Stimulated activated CD8-positive, alpha-beta memory T cell treated with anti-CD3 and anti-CD28 coated beads, Interleukin-15, amount 100 ng/mL, for 1 hour (primary cell): Measurements from ENCODE around the gene PSMB1.
A peak's percentile ranks its signal among the peaks of the same experiment; 100 is the strongest.
"Not testable (repeated sequence)": the region's sequence is repeated elsewhere in the genome, so short reads cannot be mapped to it uniquely, and the experiment has no call there.

Experiments
- DNase-seq: peaks from one replicate; pipeline ENCODE4 v3.0.0-alpha.2; 2020; ENCODE audit warnings: low read depth

The PSMB1 gene

DNA sequence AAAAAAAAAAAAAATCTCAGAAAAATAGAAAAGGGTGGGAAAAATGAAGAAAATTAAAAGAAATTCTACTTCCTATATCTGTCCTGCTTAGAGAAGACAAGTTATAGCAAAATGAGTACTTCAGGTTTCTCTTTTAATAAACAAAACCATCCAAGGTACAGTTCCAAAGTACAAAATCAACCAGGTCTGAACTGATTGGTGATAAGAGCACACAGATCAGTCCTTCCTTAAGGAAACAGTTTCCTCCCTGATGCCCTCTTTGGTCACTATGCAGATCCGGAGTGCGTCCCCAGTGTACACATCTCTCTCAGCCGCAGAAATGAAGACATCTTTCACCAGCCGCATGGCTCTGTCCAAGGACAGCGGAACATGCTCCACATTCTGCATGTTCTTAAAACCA is 18.1 kb downstream of the PSMB1 start:
- DNase-seq, result no peak

DNA sequence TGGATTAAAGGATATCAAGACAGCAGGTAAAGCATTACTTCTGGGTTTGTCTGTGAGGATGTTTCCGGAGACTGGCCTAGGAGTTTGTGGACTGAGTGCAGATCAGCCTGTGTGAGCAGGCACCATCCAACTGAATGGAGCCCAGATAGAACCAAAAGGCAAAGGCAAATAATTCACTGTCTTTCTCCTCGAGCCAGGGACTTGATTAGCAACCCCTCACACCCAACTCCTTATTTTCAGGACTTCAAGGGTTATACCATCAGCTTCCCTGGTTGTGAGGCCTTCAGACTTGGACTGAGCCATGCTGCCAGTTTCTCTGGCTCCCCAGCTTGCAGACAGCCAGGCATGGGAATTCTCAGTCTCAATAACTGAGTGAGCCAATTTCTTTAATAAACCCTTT is 19.3 kb downstream of the PSMB1 start:
- no peak for DNase-seq

DNA sequence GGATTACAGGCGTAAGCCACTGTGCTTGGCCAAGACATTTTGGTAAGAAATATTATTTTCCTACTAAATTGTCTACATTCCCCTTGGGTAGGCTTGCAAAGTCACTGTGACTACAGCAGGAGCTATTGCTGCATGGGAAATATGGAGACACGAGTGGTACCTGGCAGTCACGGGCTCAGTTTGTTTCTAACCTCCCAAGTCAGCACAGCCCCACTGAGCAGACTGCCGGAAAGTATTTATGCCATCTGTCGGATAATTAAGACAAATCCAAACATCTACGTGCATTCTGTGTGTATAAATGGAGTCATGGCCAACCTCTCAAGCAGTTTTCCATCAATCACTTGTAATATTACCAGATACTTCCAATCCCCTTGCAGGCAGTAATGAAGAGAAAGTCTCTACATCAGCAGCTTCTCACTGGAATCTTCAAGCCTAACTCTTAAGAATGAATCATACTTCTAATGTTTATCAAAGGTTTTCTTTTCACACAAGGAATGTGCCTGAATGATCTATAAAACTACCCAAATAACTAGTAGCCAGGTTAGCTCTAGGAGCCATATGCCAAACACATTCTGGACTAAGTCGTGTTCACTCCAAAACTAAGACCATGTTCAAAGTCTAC is 20.1 kb downstream of the PSMB1 start:
- no peak for DNase-seq

DNA sequence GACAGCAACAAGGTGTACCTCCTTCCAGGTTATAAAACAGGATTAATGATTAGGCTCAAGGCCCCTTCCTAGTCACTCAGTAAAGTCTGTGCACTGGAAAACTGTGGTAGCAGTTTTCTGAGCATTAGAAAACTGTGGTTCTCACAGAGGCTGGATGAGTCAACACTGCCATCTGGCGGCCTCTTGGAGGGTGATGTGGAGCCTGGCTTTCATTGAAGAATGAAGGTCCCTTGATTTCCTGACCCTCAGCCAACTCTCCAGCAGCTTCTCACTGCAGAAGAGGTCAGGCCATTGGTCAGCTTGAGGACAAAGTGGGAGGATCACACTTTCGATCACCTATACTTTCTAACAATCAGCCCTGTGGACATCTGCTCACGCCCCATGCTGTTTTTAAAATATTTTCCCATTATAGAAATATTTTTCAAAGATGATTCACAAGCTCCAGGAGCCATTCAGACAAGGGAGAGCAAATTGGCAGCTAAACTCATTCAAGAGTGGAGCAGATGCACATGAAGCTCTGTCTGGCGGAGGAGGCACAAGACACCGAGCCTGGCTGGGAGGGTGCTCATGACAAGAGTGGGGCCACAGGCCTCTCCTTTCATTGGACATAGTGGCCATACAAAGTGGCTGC is 23.2 kb downstream of the PSMB1 start:
- DNase-seq, result peak; percentile 44

DNA sequence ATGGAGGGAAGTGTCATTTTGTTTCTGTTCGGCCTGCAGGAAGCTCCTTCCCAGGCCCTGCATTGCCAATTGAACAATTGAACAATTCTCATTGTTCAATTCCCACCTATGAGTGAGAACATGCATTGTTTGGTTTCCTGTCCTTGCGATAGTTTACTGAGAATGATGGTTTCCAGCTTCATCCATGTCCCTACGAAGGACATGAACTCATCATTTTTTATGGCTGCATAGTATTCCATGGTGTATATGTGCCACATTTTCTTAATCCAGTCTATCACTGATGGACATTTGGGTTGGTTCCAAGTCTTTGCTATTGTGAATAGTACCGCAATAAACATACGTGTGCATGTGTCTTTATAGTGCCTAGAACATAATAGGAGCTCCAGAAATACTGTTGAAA is 25.1 kb downstream of the PSMB1 start:
- not testable (repeated sequence) for DNase-seq

DNA sequence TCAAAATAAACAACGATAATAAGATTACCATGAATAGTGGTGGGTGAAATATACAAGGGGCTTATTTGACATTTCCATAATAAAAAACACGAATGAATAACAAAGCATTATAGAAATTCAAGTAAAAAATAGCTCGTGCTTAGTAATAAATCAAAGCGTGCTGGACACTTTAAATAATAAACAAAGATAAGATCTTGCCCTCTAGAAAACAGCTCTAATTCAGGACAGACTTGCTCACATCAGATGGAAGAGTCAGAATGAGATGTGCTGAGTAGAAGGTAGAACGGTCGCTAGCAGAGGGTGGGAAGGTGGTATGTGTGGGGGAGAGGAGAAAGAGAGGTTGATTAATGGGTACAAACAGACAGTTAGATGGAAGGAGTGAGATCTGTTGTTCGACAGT is 27.3 kb downstream of the PSMB1 start:
- DNase-seq, result no peak

DNA sequence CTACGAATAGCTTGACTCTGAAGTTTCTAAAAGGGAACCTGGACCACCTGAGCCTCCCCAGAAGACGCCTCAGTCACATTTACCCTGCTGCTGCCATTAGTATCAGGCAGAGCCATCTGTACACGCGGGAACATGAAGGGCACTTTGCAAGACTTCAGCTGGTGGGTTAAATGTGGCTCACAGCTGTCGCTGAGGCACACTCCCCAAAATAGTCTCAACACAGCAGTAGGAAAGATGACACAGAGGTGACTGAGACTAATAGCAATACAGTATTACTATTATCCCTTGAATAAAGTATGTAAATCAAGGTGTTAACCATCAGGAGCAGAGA is 29.0 kb downstream of the PSMB1 start:
- DNase-seq, result no peak

DNA sequence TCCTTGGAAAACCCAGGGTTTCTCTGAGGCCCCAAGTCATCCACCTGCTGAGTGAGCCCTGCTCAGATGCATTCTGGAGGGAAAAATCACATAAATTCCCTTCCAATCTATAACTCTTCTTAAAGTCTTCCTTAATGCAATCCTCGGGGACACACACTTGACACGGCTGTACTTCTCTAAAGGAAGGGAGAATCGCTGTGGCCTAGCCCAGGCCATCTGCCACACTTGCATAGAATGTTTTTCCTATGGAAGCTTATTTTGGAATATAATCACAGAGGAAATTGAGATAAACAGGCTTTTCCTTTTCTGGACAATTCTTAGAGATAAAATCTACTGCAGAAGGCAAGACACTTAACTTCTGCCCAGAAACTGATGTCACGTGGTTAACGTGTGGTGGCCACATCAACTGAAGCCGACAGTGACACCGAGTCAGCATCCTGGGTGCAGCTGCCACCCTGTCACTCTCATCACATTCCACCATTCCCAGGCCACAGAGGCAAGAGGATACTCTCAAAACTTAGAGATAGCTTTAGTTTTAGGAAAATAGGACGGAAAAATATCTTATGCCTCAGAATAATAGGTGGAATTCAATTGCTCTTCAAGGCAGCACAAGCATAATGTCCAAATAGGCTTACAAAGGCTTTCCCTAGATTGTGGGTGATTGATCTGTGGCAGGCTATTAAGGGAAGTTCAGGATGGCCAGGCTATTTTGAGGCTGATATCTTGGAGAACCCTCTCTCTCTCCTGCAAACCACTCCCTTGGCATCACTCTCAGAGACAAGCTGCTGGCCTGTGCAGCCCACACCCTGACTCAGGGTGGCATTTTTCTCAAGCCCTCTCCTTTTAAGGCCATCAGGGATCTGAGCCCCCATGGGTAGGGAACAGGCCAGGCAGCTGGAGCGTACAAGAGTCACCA is 29.6 kb downstream of the PSMB1 start:
- no peak for DNase-seq

DNA sequence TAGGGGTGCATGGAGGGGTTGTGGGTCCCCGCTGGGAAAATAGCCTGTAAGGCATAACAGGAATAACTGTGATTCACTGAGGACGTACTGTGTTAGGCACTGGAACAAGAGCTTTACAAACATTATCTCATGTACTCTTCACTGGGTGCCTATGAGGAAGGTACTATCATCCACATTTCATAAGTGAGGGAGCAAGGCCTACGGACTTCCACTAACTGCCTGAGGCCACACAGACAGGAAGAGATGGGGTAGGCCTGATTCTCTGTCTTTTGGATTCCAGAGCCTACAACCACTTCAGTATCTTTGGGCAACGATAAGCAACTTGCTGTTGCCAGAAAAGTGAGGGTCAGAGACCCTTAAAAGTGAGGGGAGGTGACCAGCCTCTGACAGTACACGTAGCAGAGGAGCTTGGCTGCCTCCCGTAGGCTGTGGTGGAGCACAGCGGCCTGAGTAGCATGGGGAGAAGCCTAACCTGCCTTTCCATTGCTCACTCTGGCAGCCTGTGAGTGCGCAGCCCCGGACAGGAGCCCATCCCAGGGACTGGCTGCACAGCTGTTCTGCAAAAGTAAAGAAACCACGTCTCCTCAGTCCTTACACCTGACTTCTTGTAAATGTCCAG is 30.4 kb downstream of the PSMB1 start:
- no peak for DNase-seq

DNA sequence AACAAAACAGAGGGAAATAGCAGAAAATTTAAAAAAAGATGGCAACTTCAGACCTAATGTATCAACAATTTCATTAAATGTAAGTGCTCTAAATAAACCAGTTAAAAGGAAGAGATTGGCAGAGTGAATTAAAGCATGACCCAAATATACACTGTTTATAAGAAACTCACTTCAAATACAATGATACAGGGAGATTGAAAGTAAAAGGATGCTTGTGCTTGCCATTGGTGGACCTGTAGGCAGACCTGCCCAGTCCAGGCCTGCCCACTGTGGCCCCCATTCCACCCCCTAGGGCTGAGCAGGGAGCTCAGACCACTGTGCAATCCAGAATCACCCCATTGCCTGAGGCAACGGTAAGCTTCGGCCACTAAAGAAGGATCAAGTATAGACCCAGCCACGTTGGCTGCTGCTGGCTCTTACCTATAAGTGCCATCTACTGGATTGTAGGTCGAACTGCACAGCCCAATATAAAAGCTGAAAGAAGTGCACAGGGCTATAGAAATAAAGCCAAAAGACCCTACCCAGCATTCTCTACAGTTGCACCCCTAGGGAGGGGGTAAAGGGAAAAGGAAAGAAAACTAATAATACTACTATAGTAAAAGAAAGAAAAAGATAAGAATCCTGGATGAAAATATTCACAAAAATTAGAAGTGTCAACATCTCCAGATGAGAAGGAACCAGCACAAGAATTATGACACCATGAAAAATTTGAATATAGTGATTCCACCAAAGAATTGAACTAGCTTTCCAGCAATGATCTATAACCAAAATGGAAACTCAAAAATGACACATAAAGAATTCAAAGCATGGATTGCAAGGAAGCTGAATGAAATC is 36.1 kb downstream of the PSMB1 start:
- DNase-seq, result peak; percentile 6

DNA sequence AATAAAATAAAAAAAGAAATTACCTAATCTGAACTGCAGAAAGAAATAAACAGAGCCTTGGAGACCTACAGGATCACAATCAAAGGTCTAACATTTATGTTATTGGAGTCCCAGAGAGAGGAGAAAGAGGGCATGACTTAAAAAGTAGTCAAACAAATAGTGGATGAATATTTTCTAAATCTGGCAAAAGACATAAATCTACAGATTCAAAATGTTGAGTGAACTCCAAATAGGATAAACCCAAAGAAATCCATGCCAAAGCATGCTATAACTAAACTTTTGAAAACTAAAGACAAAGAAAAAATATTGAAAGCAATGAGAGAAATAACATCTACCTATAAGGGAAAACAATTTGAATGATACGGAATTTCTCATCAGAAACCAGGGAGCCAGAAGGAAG is 38.2 kb downstream of the PSMB1 start:
- DNase-seq, result no peak

DNA sequence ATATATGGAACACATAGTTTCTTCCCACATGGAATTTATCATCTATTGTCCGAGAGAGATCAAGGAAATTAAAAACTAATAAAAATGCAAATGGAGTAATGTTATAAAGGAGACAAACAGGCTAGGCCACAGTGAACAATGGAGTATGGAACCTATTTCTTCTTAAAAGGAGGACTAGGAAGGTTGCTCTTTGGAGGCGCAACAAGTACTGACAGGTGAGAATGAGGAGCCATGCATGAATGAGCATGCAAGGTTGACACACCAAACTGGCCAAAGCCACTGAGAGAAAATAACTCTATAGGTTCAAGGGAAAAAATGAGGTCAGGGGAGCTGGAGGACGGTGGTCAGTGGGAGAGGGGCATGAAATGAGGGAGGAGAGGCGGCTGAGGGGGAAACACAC is 40.9 kb downstream of the PSMB1 start:
- DNase-seq, result no peak

DNA sequence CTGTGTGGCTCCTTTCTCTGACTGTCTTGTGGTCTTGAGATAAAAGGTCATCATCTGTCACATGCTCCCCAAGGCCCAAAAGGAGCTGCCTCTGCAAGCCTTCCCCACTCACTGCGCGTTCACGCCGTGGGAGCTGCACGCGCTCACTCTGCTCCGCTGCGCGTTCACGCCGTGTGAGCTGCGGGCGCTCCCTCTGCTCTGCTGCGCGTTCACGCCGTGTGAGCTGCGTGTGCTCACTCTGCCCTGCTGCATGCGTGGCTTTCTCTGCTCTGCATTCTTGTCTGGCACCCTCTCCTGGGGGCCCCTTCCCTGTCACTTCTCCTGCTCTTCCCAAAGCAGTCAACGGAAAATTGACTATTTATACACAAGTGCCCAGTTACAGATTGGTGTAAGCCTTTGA is 42.5 kb downstream of the PSMB1 start:
- DNase-seq, result no peak

DNA sequence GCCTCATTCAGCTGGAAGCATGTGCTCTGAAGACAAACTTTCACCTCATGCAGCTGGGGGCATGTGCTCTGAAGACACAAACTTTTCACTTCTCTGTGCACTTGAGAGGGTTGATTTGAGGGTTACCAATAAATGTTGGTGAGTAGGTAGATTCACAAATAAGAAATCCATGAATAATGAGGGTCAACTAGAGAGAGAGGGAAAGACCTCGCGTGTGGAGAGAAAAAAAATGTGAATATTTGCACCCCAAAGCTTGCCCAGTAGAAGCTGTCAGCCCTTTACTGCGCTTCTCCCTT is 43.4 kb downstream of the PSMB1 start:
- no peak for DNase-seq

DNA sequence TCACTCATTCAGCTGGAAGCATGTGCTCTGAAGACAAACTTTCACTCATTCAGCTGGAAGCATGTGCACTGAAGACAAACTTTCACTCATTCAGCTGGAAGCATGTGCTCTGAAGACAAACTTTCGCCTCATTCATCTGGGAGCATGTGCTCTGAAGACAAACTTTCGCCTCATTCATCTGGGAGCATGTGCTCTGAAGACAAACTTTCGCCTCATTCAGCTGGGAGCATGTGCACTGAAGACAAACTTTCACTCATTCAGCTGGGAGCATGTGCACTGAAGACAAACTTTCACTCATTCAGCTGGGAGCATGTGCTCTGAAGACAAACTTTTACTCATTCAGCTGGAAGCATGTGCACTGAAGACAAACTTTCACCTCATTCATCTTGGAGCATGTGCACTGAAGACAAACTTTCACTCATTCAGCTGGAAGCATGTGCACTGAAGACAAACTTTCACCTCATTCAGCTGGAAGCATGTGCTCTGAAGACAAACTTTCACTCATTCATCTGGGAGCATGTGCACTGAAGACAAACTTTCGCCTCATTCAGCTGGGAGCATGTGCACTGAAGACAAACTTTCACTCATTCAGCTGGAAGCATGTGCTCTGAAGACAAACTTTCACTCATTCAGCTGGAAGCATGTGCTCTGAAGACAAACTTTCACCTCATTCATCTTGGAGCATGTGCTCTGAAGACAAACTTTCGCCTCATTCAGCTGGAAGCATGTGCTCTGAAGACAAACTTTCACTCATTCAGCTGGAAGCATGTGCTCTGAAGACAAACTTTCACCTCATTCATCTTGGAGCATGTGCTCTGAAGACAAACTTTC is 44.0 kb downstream of the PSMB1 start:
- DNase-seq, result not testable (repeated sequence)

DNA sequence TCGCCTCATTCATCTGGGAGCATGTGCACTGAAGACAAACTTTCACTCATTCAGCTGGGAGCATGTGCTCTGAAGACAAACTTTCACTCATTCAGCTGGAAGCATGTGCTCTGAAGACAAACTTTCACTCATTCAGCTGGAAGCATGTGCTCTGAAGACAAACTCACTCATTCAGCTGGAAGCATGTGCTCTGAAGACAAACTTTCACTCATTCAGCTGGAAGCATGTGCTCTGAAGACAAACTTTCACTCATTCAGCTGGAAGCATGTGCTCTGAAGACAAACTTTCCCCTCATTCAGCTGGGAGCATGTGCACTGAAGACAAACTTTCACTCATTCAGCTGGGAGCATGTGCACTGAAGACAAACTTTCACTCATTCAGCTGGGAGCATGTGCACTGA is 44.8 kb downstream of the PSMB1 start:
- not testable (repeated sequence) for DNase-seq

DNA sequence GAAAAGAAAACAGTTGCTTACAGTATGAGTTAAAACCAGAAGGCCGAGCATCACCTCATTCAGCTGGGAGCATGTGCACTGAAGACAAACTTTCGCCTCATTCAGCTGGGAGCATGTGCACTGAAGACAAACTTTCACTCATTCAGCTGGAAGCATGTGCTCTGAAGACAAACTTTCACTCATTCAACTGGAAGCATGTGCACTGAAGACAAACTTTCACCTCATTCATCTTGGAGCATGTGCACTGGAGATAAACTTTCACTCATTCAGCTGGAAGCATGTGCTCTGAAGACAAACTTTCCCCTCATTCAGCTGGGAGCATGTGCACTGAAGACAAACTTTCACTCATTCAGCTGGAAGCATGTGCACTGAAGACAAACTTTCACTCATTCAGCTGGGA is 45.4 kb downstream of the PSMB1 start:
- not testable (repeated sequence) for DNase-seq

DNA sequence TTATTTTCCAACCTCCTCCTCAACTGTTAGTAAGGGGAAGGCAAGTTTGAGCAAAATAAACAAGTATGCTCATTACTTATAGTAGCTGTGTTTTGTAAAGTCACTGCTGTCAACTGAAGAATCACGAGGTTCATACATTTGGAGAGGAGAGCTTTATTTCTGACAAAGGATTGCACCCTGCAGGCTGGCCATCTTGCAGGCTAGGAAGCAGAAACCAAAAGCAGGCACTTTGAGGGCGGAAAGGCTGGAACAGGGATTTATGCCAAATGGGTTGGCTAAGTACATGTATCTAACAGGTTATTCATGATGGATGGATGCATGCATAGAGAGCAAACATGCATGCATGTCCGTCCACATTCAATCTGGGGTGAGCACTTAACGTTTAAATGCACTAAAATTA is 46.7 kb downstream of the PSMB1 start:
- no peak for DNase-seq

DNA sequence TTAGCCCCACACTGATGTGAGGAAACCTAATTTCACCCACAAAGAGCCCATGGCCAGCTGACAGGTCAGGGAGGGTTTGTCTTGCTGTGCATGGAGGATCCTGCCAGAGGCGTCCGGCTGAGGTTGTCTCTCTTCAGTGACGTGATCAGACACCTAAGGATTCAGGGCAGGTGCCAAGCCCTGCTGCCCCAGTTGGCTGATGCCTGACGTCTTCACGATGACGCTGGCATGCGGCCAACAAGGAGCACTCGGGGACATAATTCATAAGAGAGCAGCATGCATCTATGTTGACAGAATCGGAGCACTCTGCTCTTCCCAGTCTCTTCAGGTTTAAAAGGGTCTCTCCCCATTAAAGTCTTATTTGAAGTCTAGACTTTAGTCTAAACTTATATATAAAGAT is 47.8 kb downstream of the PSMB1 start:
- DNase-seq, result no peak

DNA sequence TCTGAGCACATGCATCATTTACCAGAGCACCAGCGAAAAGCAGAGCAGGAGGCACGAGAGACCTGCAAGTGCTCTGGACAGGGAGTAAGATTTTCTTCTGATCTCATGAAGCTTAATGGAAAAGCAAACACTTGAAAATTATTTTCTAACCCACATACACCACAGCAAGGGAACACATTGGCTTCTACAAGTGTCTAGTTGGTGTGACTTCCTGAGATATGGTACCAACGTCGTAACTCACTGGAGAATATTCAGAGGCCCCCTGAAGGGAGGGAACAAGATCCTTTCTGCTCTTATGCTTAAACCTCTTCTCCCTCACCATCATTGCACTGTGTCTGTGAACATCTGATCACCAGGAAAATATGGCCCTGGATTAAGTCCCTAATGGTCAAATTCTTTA is 48.6 kb downstream of the PSMB1 start:
- no peak for DNase-seq

DNA sequence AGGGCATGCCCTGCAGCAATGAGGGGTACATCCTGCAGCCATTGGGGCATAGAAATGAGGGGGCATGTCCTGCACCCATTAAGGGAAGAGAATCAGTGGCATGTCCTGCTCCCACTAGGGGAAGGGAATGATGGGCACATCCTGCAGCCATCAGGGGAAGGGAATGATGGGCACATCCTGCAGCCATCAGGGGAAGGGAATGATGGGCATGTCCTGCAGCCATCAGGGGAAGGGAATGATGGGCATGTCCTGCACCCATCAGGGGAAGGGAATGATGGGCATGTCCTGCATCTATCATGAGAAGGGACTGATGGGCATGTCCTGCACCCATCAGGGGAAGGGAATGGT is 49.7 kb downstream of the PSMB1 start:
- DNase-seq, result no peak
